ES-I3 (cell line): ENCODE measurements around the gene RNF145.
A peak's percentile ranks its signal among the peaks of the same experiment; 100 is the strongest.

Experiments
- H3K36me3 ChIP-seq: 2 replicates; pipeline ENCODE4 v1.6.1; 2013; ENCODE audit warnings: mild to moderate bottlenecking, low read length, control low read depth, moderate library complexity; ENCODE audit not compliant: insufficient read depth
- H3K4me1 ChIP-seq: 2 replicates; pipeline ENCODE4 v1.6.1; 2013; ENCODE audit warnings: mild to moderate bottlenecking, control low read depth, low read length; ENCODE audit not compliant: insufficient read depth
- H3K9ac ChIP-seq: 2 replicates; pipeline ENCODE4 v1.6.1; 2013; ENCODE audit warnings: low read depth, mild to moderate bottlenecking, low read length, moderate library complexity
- H3K9me3 ChIP-seq: 2 replicates; pipeline ENCODE4 v1.6.1; 2013; ENCODE audit warnings: mild to moderate bottlenecking, low read length, moderate library complexity; ENCODE audit not compliant: control insufficient read depth, insufficient read depth

RNF145 gene

DNA sequence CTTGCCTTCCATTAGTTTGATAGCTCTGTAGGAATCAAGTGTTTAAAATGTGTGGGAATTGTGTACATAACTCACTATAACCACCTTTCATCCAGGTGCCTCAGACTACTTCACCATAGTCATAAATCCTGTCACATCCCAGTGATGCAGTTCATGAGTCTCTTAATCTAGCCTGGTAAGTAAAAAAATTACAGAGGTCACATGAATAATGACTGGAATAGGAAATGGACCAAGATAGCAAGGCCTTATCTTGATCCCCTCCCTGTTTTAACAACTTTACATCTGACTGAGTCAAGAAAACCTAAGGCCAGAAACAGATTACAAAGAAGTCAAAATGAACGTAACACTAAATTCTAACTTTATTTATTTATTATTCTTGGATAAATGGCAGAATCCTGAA is 1.5 kb upstream of the RNF145 start:
- H3K4me1 ChIP-seq = peaks cover 4% of the 10 kb centered on the region
- no peak overlapping the region for H3K9ac ChIP-seq

DNA sequence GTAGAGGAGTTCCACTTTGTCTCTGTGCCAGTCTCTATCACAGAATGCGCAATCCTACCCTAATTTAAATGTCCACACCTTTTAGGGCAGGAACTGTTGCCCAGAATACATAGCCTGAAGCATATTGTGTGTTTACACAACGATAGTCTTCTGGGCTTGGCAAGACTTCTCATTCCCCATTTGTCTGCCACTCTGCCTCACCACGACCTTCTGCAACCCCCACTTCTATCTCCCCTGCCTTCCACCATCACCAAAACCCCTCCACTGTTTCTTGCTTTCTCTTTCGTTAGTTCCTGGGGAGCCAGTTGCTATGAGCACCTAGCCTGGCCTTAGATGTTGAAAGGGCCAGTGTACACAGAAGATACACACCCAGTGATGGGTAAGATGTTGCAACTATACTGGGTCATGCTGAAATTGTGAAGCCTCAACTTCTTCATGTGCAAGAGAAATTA is 883 bp upstream of the RNF145 start:
- peak overlapping the region; percentile 71; the same call in 1 of the 2 replicates for H3K9ac ChIP-seq
- no peaks in the 10 kb centered on the region for H3K9me3 ChIP-seq
- peaks cover 4% of the 10 kb centered on the region for H3K4me1 ChIP-seq
- no peaks in the 10 kb centered on the region for H3K36me3 ChIP-seq

More for the DNA sequence above, 1.5 kb upstream of the RNF145 start:
- Histone ChIP-seq H3K36me3 (no peaks in the 10 kb centered on the region), H3K9me3 (no peaks in the 10 kb centered on the region)

DNA sequence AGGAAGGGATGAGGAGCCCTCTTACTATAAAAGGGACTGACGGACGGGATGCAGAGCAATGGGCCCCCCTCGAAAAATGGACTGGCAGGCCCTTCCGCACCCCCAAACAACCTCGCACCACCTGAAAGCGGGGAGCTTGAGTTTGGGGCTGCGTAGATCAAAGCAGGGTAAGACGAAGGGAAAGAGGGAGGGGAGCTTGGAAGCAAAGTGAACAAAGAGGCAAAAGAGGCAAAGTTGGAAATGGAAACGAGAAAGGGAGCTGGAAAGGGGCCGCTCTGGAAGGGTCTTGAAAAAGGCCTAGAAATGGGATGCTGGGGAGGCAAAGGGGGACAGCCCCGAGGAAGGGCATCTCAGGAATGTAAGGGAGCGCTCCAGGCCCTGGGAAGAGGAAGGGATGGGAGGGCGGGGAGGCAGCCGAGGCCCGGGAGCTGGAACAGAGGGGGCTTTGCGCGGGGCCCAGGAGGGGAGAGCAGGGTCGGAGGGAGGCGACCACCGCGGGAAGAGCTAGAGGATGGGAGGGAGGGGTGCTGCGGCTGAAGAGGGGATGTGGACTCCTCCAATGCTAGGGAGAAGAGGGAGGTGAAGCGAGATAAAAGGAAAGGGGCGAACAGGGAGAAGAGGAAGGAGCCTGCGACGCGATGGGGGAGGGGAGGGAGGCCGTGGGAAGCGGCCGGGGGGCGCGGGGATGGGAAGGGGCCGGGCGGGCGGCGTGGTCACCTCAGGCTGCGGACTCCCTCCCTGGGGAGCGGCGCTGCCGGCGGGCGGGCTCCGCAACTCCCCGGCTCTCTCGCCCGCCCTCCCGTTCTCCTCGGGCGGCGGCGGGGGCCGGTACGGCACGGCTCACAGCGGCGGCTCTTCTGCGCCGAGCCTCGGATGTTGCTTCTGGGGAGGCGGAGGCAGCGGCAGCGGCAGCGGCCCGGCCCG is 577 bp downstream of the RNF145 start:
- Histone ChIP-seq H3K9me3 (no peaks in the 10 kb centered on the region), H3K9ac (peak overlapping the region; percentile 71), H3K36me3 (no peaks in the 10 kb centered on the region), H3K4me1 (peaks cover 4% of the 10 kb centered on the region)

DNA sequence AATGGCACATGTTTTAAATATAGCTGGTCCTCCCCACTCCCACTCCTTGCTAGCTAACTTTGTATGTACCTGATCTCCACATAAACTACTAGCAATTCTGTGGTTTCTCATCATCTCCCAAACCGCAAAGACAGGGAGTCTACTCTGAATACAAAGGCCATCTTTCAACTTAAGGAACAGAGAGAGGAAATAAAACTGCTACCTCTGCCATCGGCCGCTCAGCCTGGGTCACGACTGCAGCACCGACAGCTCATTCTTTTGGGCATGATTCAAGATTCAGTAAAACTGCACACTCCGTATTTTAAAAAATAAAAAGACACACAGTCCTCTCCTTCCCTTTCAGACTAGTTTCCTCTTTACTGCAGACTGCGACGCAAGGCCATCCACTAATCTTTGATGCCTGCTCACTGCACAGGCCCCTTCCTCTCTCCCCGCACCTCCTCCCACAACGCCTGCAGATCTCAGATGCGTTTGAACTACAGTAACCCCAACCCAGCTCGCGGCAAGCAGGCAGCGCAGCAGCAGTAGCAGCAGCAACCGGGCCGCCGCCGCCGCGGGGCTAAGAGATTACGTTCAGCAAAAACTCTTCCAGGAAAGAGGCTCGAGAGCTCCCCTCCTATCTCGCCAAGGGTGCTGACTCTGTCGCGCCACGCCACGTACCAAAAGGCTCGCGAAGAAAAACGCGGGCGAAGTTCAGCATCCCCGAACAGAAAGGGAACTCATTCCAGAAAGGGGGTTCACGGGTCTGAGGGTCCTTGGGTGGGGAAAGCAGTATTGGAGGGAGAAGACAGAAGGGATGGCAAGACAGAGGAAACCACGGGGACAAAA is 1.5 kb downstream of the RNF145 start:
- H3K9ac ChIP-seq = peak overlapping the region; percentile 71
- H3K9me3 ChIP-seq = no peaks in the 10 kb centered on the region
- H3K4me1 ChIP-seq = peaks cover 4% of the 10 kb centered on the region
- H3K36me3 ChIP-seq = no peaks in the 10 kb centered on the region

DNA sequence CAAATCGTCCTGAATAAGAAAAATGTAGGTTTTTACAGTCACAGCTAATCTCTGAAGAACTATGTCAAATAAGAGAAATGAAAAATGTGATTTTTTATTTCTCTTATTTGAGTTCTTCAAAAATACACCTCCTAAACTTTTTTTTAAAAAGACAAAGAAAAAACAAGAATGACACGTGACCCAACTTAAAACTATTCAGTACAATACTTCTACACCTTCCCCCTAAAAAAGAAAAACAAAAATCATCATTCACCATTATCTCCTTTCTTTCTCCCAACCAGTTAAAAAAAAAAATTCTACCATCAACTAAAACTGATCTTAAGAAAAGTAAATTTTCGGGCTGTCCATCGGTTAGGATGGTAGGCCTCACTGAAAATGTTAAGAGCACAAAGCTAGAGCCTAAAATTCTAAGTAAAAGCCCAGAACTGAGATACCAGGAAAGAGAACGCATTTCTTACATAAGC is 2.1 kb downstream of the RNF145 start:
- Histone ChIP-seq H3K9me3 (no peaks in the 10 kb centered on the region), H3K4me1 (peaks cover 6% of the 10 kb centered on the region), H3K9ac (peak overlapping the region; percentile 71), H3K36me3 (no peaks in the 10 kb centered on the region)

DNA sequence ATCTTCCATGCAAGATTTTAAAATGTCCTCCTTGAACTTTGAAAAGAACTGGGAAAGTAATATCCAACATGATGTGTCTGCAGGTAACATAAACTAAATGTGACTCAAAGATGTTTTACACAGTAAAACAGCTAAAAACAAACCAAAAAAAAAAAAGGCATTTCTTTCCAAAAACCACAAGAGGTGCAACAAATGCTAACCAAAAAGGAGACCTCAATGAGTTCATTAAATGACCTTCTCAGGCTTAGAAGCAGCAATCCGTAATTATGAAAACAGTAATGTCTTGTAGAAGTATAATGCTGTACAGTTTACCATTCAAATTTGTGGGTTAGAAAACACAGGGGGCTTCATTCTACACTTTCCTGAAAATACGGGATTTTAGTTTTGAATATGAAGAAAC is 2.5 kb downstream of the RNF145 start:
- Histone ChIP-seq H3K9ac (no peak overlapping the region), H3K36me3 (no peaks in the 10 kb centered on the region), H3K4me1 (peaks cover 7% of the 10 kb centered on the region), H3K9me3 (no peaks in the 10 kb centered on the region)

DNA sequence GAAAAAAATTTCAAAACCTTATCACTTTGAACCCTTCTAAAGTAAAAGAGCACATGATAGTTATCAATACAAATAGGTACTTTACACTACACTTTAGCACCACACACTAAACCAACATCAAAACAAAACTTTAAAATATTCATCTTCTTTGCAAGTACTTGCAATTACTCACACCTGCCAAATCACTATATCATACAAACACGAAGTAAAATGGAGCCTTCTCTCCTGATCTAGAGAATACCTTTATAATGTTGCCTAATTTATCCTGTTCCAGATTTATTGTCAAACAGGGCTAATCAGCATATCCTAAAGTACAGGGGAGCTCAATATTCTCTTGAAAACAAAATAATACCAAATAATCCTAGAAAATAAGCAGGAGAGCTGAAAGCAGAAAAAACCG is 3.0 kb downstream of the RNF145 start:
- H3K9ac ChIP-seq = no peak overlapping the region
- H3K4me1 ChIP-seq = peaks cover 7% of the 10 kb centered on the region
- H3K9me3 ChIP-seq = no peaks in the 10 kb centered on the region
- H3K36me3 ChIP-seq = no peaks in the 10 kb centered on the region

DNA sequence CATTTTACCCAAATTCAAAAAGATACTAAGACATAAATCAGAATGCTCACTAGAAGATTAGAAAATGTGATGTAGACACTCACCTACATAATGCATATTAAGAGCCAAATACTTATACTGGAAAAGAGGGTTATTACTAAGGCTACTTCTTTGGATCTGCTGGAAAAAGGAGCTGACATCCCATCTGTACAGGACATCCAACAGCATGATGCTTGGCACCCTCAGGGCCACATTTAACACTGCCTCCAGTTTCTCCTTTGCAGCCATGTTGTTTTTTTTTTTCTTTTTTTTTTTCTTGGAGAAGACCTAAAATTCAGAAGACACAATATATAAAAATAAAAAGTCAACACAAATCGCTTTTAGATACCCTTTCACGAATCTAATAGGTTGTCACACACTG is 6.0 kb downstream of the RNF145 start:
- no peaks in the 10 kb centered on the region for H3K9me3 ChIP-seq
- H3K36me3 ChIP-seq = no peaks in the 10 kb centered on the region
- 0 out of 2 replicates have a peak, but pooled peaks cover 3% of the 10 kb centered on the region for H3K4me1 ChIP-seq
- no peak overlapping the region for H3K9ac ChIP-seq

DNA sequence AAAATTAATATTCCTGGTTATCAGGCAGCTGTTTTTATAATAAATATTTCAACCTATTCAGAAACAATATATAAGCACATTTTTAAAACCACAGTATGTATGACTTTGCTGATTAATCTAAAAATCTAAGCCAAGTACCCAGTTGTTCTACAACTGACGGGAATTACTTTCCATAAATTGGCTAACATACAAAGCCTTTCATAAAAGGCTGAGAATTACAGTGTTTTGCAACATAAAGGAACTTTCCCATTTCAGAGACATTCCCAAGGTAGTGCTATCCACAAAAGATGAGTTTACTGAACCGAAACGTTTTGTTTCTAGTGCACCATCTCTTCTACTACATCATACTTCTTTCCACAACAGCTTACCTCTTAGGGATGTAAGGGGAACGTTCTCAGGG is 7.2 kb downstream of the RNF145 start:
- Histone ChIP-seq H3K4me1 (0 out of 2 replicates have a peak, but pooled peaks cover 3% of the 10 kb centered on the region), H3K36me3 (no peaks in the 10 kb centered on the region)

DNA sequence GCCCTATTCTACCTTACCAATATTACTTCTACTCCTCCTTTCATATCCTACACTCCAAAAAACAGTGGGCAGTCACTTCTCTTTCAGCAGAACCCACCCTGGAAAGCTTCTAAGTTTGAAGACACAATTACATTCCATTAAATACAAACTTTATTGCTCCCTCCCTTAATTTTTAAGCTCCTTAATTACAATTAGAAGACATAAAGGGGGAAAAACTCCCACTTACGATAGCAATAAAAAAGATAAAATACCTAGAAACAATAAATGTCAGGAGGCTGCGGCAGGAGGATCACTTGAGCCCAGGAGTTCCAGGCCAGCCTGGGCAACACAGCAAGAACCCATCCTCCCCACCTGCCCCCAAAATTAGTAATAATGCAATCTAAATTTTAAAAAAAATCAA is 9.6 kb downstream of the RNF145 start:
- Histone ChIP-seq H3K4me1 (0 out of 2 replicates have a peak, but pooled peaks cover 3% of the 10 kb centered on the region), H3K9ac (no peak overlapping the region)

More for the DNA sequence above, 7.2 kb downstream of the RNF145 start:
- Histone ChIP-seq H3K9me3 (no peaks in the 10 kb centered on the region), H3K9ac (no peak overlapping the region)

DNA sequence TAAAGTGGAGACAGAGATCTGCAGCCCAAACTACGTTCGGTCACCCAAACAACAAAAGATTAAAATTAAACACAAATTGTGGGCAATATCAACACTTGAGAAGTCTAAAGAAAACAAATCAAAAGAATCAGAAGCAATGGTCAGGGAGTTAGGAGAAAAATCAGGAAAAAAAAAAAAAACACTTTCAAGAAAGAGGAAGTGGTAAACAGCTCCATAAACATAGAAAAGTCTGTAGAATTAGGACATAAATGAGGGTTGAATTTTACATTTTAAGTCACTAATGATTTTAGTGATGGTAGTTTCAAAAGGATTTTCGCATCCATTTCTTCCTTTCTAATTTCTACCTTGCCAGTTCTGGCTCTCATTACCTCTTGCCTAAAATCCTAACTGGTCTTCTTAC is 10.1 kb downstream of the RNF145 start:
- Histone ChIP-seq H3K9me3 (no peaks in the 10 kb centered on the region), H3K36me3 (no peaks in the 10 kb centered on the region), H3K4me1 (0 out of 2 replicates have a peak, but pooled peaks cover 3% of the 10 kb centered on the region), H3K9ac (no peak overlapping the region)

More for the DNA sequence above, 9.6 kb downstream of the RNF145 start:
- Histone ChIP-seq H3K36me3 (no peaks in the 10 kb centered on the region), H3K9me3 (no peaks in the 10 kb centered on the region)

DNA sequence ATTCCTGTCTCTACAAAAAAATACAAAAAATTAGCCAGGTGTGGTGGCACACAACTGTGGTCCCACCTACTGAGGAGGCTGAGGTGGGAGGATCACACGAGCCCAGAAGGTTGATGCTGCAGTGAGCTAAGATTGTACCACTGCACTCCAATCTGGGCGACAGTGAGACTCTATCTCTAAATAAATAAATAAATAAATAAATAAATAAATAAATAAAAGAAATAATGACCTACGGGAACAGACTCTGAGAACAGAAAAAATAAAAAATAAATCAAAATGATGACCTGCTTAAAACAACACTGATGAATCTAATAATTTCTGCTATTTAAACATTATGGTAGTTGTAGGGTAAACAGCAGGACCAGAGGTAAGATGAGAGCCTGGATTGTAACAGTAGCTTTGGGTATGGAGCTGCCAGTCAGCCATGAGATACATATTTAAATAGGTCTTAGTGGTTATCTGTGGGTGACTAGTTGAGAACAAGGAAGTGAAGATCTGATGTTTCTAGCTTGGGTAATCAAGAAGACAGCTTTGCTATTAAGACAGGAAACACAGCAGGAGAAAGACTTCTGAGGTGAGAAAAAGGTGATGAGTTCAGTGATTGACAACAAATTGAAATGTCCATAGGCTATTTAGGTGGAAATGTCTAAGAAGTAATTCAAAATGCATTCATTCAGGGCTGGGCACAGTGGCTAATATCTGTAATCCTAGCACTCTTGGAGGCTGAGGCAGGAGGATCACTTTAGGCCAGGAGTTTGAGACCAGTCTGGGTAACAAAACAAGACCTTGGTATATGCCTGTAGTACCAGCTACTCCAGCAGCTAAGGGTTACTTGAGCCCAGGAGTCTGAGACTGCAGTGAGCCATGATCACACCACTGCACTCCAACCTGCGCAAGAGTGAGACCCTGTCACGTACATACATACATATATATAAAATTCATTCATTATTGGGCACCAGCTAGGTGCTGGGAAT is 11.0 kb downstream of the RNF145 start:
- Histone ChIP-seq H3K36me3 (no peaks in the 10 kb centered on the region), H3K4me1 (0 out of 2 replicates have a peak, but pooled peaks cover 3% of the 10 kb centered on the region), H3K9me3 (no peaks in the 10 kb centered on the region), H3K9ac (no peak overlapping the region)

DNA sequence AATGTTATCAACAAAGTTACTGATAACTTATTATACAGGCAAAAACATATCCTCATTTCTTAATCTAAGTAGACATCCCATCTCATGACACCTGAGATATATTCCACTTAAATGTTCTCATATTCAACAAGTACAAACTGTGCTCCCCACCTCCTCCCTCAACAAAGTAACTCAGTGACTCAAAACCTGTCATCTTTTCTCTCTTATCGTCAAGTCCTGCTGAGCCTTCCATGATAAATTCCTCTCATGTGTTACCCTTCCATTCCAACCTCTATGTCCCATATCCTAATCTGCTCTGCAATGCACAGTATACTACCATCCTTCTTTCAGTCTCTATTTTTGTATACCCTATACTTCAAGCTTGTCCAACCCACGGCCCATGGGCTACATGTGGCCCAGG is 13.6 kb downstream of the RNF145 start:
- H3K4me1 ChIP-seq = no peaks in the 10 kb centered on the region
- H3K9ac ChIP-seq = no peak overlapping the region
- H3K9me3 ChIP-seq = no peaks in the 10 kb centered on the region
- no peaks in the 10 kb centered on the region for H3K36me3 ChIP-seq
